Measurements from ENCODE around the gene MPRIP. TPM values are rescaled to one million over a fixed set of nuclear protein-coding genes. Genes with fewer than 3 reads are reported as not detected.
"Not testable (repeated sequence)": the region's sequence is repeated elsewhere in the genome, so short reads cannot be mapped to it uniquely, and the experiment has no call there.

MPRIP gene
- total RNA-seq, 1 experiment from 2014 or later: 258 TPM

DNA sequence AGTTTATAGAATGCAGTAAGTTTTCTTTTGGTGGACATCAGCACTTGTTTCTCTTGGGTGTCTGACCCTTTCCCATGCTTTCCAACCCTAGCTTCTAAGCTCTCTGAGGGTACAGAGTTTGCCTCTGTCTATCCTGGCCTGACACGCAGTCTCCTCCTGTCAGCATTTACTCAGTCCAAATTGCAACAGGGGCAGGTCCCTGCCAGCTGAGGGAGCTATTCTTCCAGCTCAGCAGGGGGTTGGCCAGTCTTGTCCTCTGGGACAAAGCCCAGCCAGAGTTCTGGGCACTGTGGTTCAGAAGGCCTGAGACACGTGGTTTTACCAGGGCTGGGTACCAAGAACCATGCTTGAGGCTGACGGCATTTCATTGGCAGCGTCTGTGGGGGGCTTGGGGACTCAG is 32.3 kb upstream of the MPRIP start:
- BruUV-seq (replicated peaks); H3K4me3 ChIP-seq (replicated peaks in 1 of 2; ENCODE audit: low read depth in 1 of 2, low read length in 2 of 2); DNase-seq (ENCODE audit: low read depth, low spot score); RAD21 ChIA-PET (ENCODE audit: low non-redundant PET in 1 of 2, low total read pairs in 2 of 2, uncharacterized antibody in 2 of 2, unreplicated experiment in 2 of 2); H3K27me3 ChIP-seq (ENCODE audit: insufficient read depth, low read length); H2AFZ ChIP-seq (ENCODE audit: low read depth, low read length, poor library complexity, severe bottlenecking); H4K20me1 ChIP-seq (ENCODE audit: insufficient read depth); H3K9me2 ChIP-seq (ENCODE audit: insufficient read depth); POLR2A ChIA-PET; CTCF ChIA-PET; H3K9me3 ChIP-seq (ENCODE audit: control insufficient read depth in 1 of 2, insufficient read depth in 1 of 2, low read depth in 1 of 2, low read length in 2 of 2); H3K36me3 ChIP-seq (ENCODE audit: control insufficient read depth in 1 of 2, insufficient read depth in 2 of 2, low read length in 2 of 2); H3K79me2 ChIP-seq (ENCODE audit: insufficient read depth, low read length): not testable (repeated sequence)
- Histone ChIP-seq H3K27ac (ENCODE audit: low read depth, low read length) (peak overlapping the region; percentile 69), H3K9ac (ENCODE audit: low read length) (peak overlapping the region; percentile 15; the same call in 1 of the 2 replicates), H3K4me1 (ENCODE audit: control insufficient read depth in 1 of 2, insufficient read depth in 2 of 2, low read length in 2 of 2) (peaks cover 24 to 46% of the 10 kb centered on the region in 2 experiments), H3K4me2 (ENCODE audit: low read length) (peak overlapping the region; percentile 28; the same call in 1 of the 2 replicates)
- ATAC-seq: peak; percentile 26
- intact Hi-C loops (cut with micrococcal nuclease): loop anchor here (10.0 kb wide), 1 partner anchor 635 kb away; no protein-coding TSS in a partner anchor

GRCh38 chr17:17010545-17011034 is 31.7 kb upstream of the MPRIP start:
- DNase-seq (ENCODE audit: low read depth, low spot score); intact Hi-C loops (cut with micrococcal nuclease); H3K9me2 ChIP-seq (ENCODE audit: insufficient read depth); BruUV-seq (replicated peaks); H3K79me2 ChIP-seq (ENCODE audit: insufficient read depth, low read length); H2AFZ ChIP-seq (ENCODE audit: low read depth, low read length, poor library complexity, severe bottlenecking); POLR2A ChIA-PET; CTCF ChIA-PET; H3K9me3 ChIP-seq (ENCODE audit: control insufficient read depth in 1 of 2, insufficient read depth in 1 of 2, low read depth in 1 of 2, low read length in 2 of 2); H4K20me1 ChIP-seq (ENCODE audit: insufficient read depth); H3K4me3 ChIP-seq (replicated peaks in 1 of 2; ENCODE audit: low read depth in 1 of 2, low read length in 2 of 2); RAD21 ChIA-PET (ENCODE audit: low non-redundant PET in 1 of 2, low total read pairs in 2 of 2, uncharacterized antibody in 2 of 2, unreplicated experiment in 2 of 2); H3K27me3 ChIP-seq (ENCODE audit: insufficient read depth, low read length); H3K36me3 ChIP-seq (ENCODE audit: control insufficient read depth in 1 of 2, insufficient read depth in 2 of 2, low read length in 2 of 2): not testable (repeated sequence)
- Histone ChIP-seq H3K9ac (ENCODE audit: low read length) (peak overlapping the region; percentile 40; the same call in 1 of the 2 replicates), H3K4me1 (ENCODE audit: control insufficient read depth in 1 of 2, insufficient read depth in 2 of 2, low read length in 2 of 2) (peaks cover 30 to 52% of the 10 kb centered on the region in 2 experiments), H3K4me2 (ENCODE audit: low read length) (peak overlapping the region; percentile 62), H3K27ac (ENCODE audit: low read depth, low read length) (peak overlapping the region; percentile 76)
- TF ChIP-seq, protein P1, sequence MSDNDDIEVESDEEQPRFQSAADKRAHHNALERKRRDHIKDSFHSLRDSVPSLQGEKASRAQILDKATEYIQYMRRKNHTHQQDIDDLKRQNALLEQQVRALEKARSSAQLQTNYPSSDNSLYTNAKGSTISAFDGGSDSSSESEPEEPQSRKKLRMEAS (IDR thresholded peaks at IDR 0.05): peak; percentile 4; the same call in 1 of the 2 replicates
- peak; percentile 80 for ATAC-seq
